Measurements from ENCODE around the gene EPHA1. TPM values are rescaled to one million over a fixed set of nuclear protein-coding genes. Genes with fewer than 3 reads are reported as not detected.

Gene EPHA1
- total RNA-seq, 2 donors from 2014 or later = 1.8 to 2.4 TPM

GRCh38 chr7:143388051-143388450 is 20.6 kb downstream of the EPHA1 start:
- H3K27ac Mint-ChIP-seq = no peak overlapping the region
- DNase-seq (ENCODE audit: low spot score in 2 of 2) (no peak), ATAC-seq (no peak)
- H3K9me3 Mint-ChIP-seq = no peaks in the 10 kb centered on the region
- H3K36me3 Mint-ChIP-seq = peaks cover 0 to 5% of the 10 kb centered on the region in 2 donors

GRCh38 chr7:143387156-143387975 is 21.3 kb downstream of the EPHA1 start:
- DNase-seq (ENCODE audit: low spot score in 2 of 2) = peak in 1 of 2 donors; percentile 55
- Mint-ChIP-seq H3K9me3 (no peaks in the 10 kb centered on the region), H3K36me3 (peaks cover 0 to 5% of the 10 kb centered on the region in 2 donors), H3K27ac (no peak overlapping the region)
- ATAC-seq = no peak

GRCh38 chr7:143385891-143386781 is 22.5 kb downstream of the EPHA1 start:
- peak; percentile 34 to 39 for ATAC-seq
- Mint-ChIP-seq H3K9me3 (no peaks in the 10 kb centered on the region), H3K27ac (no peak overlapping the region), H3K36me3 (peaks cover 0 to 5% of the 10 kb centered on the region in 2 donors)
- peak in 1 of 2 donors; percentile 58 for DNase-seq (ENCODE audit: low spot score in 2 of 2)

DNA sequence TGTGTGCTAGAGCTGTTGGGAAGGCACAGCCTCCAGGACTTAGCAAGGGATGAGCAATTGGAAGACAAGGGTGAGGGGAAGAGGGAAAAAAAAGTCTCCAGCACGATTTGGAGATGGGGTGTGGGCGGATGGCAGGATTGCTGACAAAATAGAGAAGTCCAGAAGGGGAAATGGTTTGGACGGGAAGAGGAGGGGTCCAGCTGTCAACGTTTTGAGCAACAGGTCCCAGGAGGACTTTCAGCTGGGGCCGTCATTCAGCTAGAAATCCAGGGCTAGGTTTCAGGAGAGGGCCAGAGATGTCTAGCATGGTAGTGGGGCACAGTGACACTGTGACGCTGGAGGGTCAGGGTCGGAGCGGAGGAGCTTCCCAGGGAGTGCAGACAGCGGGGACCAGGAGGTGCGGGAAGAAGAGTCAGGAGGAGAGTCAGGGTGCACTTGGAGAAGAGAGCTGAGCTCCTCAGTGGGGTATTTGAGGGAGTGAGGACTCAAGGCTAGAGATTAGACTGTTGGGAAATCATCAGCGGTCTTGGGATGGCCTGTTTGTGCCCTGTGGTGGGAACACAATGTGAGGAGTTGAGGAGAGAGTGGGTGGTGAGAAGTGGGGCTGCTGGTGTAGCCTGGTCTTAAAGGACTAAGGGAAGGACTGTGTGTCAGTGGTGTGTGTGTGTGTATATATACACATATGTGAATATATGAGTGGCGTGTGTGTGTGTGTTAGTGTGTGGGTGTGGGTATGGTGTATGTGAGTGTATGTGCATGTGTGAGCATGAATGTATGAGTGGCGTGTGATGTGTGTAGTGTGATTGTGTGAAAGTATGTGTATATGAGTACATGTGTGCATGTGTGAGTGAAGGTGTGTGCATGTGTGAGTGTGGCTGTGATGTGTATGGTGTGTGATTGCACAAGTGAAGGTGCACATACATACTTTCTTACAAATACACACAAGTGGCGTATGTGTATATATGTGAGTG is 23.7 kb downstream of the EPHA1 start:
- Mint-ChIP-seq H3K9me3 (no peaks in the 10 kb centered on the region), H3K27ac (no peak overlapping the region), H3K36me3 (peaks cover 1 to 5% of the 10 kb centered on the region in 2 donors)
- ATAC-seq = no peak
- no peak for DNase-seq (ENCODE audit: low spot score in 2 of 2)

- DNase-seq (ENCODE audit: low spot score in 2 of 2) (no peak), ATAC-seq (no peak)
- Mint-ChIP-seq H3K27ac (no peak overlapping the region), H3K9me3 (no peaks in the 10 kb centered on the region), H3K36me3 (peaks cover 2 to 5% of the 10 kb centered on the region in 2 donors)
These were observed 24.5 kb downstream of the EPHA1 start for GRCh38 chr7:143384148-143384547.

- ATAC-seq = no peak
- H3K27ac Mint-ChIP-seq = no peak overlapping the region
These were observed 25.1 kb downstream of the EPHA1 start for GRCh38 chr7:143383642-143383957.

DNA sequence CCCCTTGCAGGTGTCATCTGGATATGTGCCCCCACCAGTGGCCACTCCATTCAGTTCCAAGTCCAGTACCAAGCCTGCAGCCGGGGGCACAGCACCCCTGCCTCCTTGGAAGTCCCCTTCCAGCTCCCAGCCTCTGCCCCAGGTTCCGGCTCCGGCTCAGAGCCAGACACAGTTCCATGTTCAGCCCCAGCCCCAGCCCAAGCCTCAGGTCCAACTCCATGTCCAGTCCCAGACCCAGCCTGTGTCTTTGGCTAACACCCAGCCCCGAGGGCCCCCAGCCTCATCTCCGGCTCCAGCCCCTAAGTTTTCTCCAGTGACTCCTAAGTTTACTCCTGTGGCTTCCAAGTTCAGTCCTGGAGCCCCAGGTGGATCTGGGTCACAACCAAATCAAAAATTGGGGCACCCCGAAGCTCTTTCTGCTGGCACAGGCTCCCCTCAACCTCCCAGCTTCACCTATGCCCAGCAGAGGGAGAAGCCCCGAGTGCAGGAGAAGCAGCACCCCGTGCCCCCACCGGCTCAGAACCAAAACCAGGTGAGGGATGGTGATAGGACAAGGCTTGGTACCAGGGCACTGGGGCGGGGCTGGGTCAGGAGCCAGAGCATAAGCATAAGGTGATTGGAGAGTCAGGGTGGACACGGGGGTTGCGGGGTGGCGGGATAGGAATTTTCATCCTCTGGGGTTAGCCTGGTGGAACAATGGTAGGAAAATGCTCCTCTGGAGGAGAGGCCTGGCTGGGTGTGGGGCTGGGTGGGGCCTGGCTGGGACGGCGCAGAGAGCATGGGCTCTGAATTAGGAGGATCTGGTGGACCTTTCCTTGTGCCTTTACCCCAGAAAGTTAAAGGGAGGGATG is 25.6 kb downstream of the EPHA1 start:
- H3K27ac Mint-ChIP-seq = no peak overlapping the region
- peak in 1 of 2 donors; percentile 57 for DNase-seq (ENCODE audit: low spot score in 2 of 2)
- H3K9me3 Mint-ChIP-seq = no peaks in the 10 kb centered on the region
- peaks cover 0 to 5% of the 10 kb centered on the region in 2 donors for H3K36me3 Mint-ChIP-seq
- no peak for ATAC-seq

More at GRCh38 chr7:143383642-143383957, 25.1 kb downstream of the EPHA1 start:
- no peak for DNase-seq (ENCODE audit: low spot score in 2 of 2)
- H3K9me3 Mint-ChIP-seq = no peaks in the 10 kb centered on the region
- peaks cover 0 to 5% of the 10 kb centered on the region in 2 donors for H3K36me3 Mint-ChIP-seq

DNA sequence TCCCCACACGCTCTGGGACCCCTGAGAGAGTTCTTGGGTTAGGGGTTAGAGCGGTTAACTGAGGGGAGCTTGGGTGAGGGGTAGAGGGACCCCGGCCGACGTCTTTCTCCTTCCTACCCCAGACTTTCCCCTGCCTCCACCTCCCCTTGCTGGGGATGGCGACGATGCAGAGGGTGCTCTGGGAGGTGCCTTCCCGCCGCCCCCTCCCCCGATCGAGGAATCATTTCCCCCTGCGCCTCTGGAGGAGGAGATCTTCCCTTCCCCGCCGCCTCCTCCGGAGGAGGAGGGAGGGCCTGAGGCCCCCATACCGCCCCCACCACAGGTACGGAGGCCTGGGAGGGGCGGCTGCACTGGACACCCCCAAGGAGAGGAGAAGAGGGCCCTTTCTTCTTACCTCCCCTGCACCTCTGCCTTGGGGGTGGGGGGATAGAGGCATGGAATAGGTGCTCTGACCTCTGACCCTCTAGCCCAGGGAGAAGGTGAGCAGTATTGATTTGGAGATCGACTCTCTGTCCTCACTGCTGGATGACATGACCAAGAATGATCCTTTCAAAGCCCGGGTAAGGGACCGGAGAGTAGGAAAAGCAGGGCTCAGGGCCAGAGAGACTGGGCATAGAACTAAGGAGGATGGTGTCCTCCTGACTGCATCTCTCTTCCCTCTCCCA is 26.4 kb downstream of the EPHA1 start:
- H3K27ac Mint-ChIP-seq = no peak overlapping the region
- DNase-seq (ENCODE audit: low spot score in 2 of 2) = peak in 1 of 2 donors; percentile 44

DNA sequence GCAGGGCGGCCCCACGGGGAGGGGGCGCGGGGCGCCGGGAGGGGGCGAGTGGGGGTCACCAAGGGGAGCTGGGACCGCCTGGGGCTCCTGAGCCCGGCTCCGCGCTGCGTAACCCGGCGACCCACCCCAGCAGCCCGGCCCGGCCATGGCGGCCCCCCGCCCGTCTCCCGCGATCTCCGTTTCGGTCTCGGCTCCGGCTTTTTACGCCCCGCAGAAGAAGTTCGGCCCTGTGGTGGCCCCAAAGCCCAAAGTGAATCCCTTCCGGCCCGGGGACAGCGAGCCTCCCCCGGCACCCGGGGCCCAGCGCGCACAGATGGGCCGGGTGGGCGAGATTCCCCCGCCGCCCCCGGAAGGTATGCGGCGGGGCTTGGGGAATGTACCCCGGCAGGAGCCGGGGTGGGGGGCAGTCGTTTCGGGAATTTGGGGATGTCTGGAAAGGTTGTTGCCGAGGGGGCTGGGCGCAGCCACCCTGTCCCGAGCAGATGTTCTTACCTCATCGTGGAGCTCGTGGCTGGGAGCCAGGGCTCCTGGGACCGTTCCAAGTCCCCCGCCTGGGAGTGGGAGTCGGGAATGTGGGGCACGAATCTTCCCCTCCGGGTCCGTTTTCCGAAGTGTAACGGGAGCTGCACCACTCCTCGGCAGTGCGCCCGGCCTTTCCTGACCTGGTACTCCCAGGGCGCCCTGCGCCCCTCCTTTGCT is 27.1 kb downstream of the EPHA1 start:
- peak; percentile 29 to 55 for DNase-seq (ENCODE audit: low spot score in 2 of 2)
- H3K27ac Mint-ChIP-seq = no peak overlapping the region
- peaks cover 0 to 5% of the 10 kb centered on the region in 2 donors for H3K36me3 Mint-ChIP-seq
- H3K9me3 Mint-ChIP-seq = no peaks in the 10 kb centered on the region
- ATAC-seq = peak in 1 of 2 donors; percentile 11

More for the DNA sequence above, 26.4 kb downstream of the EPHA1 start:
- Mint-ChIP-seq H3K36me3 (peaks cover 0 to 5% of the 10 kb centered on the region in 2 donors), H3K9me3 (no peaks in the 10 kb centered on the region)
- no peak for ATAC-seq

DNA sequence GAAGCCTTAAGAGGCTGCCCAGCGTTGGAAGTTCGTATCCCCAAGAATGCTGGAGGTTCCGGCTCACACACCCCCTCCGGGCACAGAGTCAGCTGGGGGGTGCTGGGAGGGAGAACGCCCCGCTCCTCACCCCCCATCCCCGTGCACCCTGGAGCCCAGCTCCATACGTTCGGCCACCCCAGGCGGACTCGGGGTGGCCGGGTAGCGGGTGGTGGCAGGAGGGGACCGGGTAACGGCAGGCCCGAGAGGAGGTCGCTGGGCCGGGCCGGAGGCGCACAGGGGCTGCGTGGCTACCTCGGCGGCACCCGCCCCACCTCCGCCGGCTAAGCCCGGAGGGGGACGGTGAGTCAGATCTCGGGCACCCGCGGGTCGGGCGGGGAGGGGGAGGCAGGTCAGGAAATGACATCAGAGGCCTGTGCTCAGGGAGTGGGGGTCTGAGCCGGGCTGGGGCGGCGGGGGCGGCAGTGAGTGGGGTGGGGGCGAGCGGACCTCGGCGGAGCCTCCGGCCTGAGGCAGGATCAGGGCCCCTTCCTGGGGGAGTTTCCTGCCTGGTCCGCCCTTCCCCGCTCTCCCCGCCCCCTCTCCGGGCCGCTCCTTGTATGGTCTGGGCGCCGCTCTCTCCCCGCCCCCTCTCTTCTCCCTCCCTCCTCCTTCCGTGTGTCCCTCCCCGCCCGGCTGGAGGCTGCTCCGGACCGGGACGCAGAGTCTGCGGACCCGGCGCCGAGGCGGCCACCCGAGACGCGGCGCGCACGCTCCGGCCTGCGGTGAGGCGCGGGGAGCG is 27.8 kb downstream of the EPHA1 start, which contains the start of gene ZYX:
TSS of gene ZYX (plus strand) at position 700 of the 781 bp plus-strand sequence. CDS start 227 bp downstream, outside the sequence.
- Mint-ChIP-seq H3K27ac (peak within 1 kb of the TSS; percentile 90 to 96), H3K36me3 (peaks cover 0 to 5% of the 10 kb centered on the region in 2 donors), H3K9me3 (no peaks in the 10 kb centered on the region)
- ATAC-seq = peak; percentile 85 to 88
- DNase-seq (ENCODE audit: low spot score in 2 of 2) = peak; percentile 84 to 91

- Mint-ChIP-seq H3K27ac (peak overlapping the region; percentile 90 to 96), H3K36me3 (peaks cover 0 to 5% of the 10 kb centered on the region in 2 donors), H3K9me3 (no peaks in the 10 kb centered on the region)
- DNase-seq (ENCODE audit: low spot score in 2 of 2) (peak; percentile 81 to 91), ATAC-seq (peak; percentile 52 to 58)
These were observed 28.4 kb downstream of the EPHA1 start for GRCh38 chr7:143380260-143380645.

DNA sequence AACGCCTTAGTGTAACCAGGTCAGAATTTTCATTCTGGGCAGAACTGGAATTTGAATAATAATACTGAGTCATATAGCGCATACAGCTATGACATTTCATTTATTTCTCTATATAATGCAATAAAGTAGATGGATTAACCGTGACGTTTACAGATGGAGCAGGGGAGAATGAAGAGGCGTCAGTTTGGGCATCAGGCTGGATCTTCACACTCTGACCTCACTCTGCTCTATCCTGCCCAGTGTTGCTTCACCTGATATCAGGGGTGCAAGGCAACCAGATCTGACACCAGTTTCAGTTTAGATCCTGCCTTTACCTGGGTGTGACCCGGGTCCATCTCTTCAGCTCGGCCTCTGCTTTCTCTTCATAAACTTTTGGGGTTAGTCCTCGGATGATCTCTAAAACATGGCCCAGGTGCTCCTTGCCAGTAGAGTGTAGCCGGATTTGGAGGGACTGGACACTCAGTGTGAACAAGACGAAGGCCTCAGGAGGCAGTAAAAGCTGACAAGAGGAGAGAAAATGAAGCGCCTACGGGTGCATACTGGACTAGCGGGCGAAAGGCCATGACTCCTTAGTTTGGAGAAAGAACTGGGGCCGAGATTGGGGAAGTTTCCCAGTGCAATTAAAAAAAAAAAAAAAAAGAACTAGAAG is 28.9 kb downstream of the EPHA1 start:
- H3K36me3 Mint-ChIP-seq = peaks cover 0 to 5% of the 10 kb centered on the region in 2 donors
- no peak for ATAC-seq
- H3K27ac Mint-ChIP-seq = peak overlapping the region; percentile 90 to 96
- DNase-seq (ENCODE audit: low spot score in 2 of 2) = peak in 1 of 2 donors; percentile 55
- H3K9me3 Mint-ChIP-seq = no peaks in the 10 kb centered on the region

- DNase-seq (ENCODE audit: low spot score in 2 of 2) (no peak), ATAC-seq (no peak)
- Mint-ChIP-seq H3K9me3 (peaks cover 0 to 3% of the 10 kb centered on the region in 2 donors), H3K36me3 (peaks cover 0 to 5% of the 10 kb centered on the region in 2 donors), H3K27ac (peak overlapping the region in 1 of 2 donors; percentile 45)
These were observed 32.3 kb downstream of the EPHA1 start for GRCh38 chr7:143376396-143376795.
